ENCODE data around the gene RXRG.
A peak's percentile ranks its signal among the peaks of the same experiment; 100 is the strongest.

RXRG gene

DNA sequence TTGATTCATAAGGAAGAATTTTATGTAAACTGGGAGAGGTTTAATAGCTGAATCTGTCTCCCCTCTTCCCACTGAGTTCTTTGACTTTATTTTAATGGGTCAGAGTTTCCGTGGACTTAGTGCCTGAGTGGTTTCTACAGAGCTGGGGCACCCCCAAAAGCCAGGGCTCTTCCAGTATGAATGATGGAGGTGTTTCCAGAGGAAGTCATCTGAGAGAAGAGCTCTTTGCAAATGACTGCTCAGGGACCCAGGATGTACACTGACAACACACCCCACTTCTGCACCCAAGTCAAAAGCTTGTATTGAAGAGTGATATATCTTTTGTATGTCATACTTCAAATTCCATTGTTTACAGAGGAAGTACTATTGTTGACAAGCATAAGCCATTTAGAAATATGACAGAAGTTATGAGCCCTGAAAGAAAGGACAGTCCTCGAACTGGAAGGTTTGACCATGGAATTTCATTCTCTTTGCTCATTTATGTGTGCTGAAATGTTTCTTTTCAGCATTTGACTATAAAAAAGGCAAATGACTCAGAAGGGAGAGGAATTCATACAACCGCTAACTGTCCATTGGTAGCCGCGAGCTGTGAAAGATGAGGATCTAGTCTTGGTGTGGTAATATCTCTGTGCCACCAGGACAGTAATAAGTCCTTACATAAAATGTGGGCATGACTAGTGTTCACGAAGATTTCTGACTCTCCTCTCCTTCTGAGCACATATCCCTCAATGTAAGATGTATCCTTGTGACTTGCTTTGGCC, 63.0 kb downstream of the RXRG start:
- Histone ChIP-seq H3K4me1 (ENCODE audit: control insufficient read depth, insufficient read depth, low read length) (no peaks in the 10 kb centered on the region), H3K4me3 (ENCODE audit: low read length) (no peak overlapping the region), H3K9ac (ENCODE audit: low read length) (no peak overlapping the region), H3K9me3 (ENCODE audit: control insufficient read depth, low read length) (no peaks in the 10 kb centered on the region), H3K36me3 (ENCODE audit: control insufficient read depth, insufficient read depth, low read length) (no peaks in the 10 kb centered on the region), H3K27me3 (ENCODE audit: control insufficient read depth, insufficient read depth, low read length) (no peaks in the 10 kb centered on the region)

- H3K4me3 ChIP-seq (ENCODE audit: low read length) = no peak overlapping the region
- peaks cover 13% of the 10 kb centered on the region for H3K4me1 ChIP-seq (ENCODE audit: control insufficient read depth, insufficient read depth, low read length)
- no peaks in the 10 kb centered on the region for H3K9me3 ChIP-seq (ENCODE audit: control insufficient read depth, low read length)
- no peak overlapping the region for H3K9ac ChIP-seq (ENCODE audit: low read length)
- no peaks in the 10 kb centered on the region for H3K36me3 ChIP-seq (ENCODE audit: control insufficient read depth, insufficient read depth, low read length)
- H3K27me3 ChIP-seq (ENCODE audit: control insufficient read depth, insufficient read depth, low read length) = peaks cover 7% of the 10 kb centered on the region
These were observed 68.1 kb downstream of the RXRG start for GRCh38 chr1:165376811-165377311.

- Histone ChIP-seq H3K4me3 (ENCODE audit: low read length) (no peak overlapping the region), H3K4me1 (ENCODE audit: control insufficient read depth, insufficient read depth, low read length) (peaks cover 13% of the 10 kb centered on the region), H3K36me3 (ENCODE audit: control insufficient read depth, insufficient read depth, low read length) (no peaks in the 10 kb centered on the region), H3K27me3 (ENCODE audit: control insufficient read depth, insufficient read depth, low read length) (peaks cover 7% of the 10 kb centered on the region), H3K9ac (ENCODE audit: low read length) (peak overlapping the region; percentile 60), H3K9me3 (ENCODE audit: control insufficient read depth, low read length) (no peaks in the 10 kb centered on the region)
These were observed 68.7 kb downstream of the RXRG start for GRCh38 chr1:165376041-165376810.

GRCh38 chr1:165375623-165376022, 69.3 kb downstream of the RXRG start:
- H3K4me1 ChIP-seq (ENCODE audit: control insufficient read depth, insufficient read depth, low read length) = peaks cover 13% of the 10 kb centered on the region
- no peaks in the 10 kb centered on the region for H3K36me3 ChIP-seq (ENCODE audit: control insufficient read depth, insufficient read depth, low read length)
- H3K27me3 ChIP-seq (ENCODE audit: control insufficient read depth, insufficient read depth, low read length) = peaks cover 7% of the 10 kb centered on the region
- peak overlapping the region; percentile 60 for H3K9ac ChIP-seq (ENCODE audit: low read length)
- no peaks in the 10 kb centered on the region for H3K9me3 ChIP-seq (ENCODE audit: control insufficient read depth, low read length)
- H3K4me3 ChIP-seq (ENCODE audit: low read length) = no peak overlapping the region

DNA sequence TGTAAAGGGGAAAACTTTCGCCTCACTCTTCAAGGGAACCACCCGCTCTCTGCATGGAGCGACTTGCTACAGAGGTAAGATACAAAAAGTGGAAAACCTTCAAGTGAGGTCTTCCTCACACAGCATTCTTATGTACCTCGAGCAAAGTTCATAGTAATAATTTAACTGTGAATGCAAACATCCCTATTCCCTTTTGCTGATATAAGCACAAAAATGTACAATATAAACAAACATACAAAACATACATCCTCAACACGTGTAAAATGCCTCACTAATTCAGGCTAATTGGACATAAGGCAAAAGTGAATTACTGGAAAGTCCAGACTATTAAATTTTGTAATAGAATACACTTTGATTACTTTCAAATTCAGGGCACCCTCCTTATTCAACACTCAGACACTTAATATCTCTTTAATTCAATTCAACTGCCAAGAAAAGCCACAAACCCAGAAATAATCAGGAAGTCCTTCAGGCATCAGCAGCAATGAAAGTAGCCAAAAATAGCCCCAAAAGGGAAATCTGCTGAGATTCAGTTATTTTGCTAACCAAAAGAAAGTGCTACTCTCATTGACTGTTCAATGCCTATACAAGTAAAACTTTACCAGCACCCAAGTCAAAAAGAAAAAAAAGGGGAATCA, 73.2 kb downstream of the RXRG start:
- Histone ChIP-seq H3K9me3 (ENCODE audit: control insufficient read depth, low read length) (no peaks in the 10 kb centered on the region), H3K36me3 (ENCODE audit: control insufficient read depth, insufficient read depth, low read length) (no peaks in the 10 kb centered on the region), H3K4me3 (ENCODE audit: low read length) (no peak overlapping the region), H3K27me3 (ENCODE audit: control insufficient read depth, insufficient read depth, low read length) (peaks cover 17% of the 10 kb centered on the region), H3K4me1 (ENCODE audit: control insufficient read depth, insufficient read depth, low read length) (peaks cover 13% of the 10 kb centered on the region), H3K9ac (ENCODE audit: low read length) (no peak overlapping the region)

GRCh38 chr1:165369255-165369848, 75.6 kb downstream of the RXRG start:
- Histone ChIP-seq H3K4me1 (ENCODE audit: control insufficient read depth, insufficient read depth, low read length) (no peaks in the 10 kb centered on the region), H3K9me3 (ENCODE audit: control insufficient read depth, low read length) (no peaks in the 10 kb centered on the region), H3K4me3 (ENCODE audit: low read length) (no peak overlapping the region), H3K9ac (ENCODE audit: low read length) (no peak overlapping the region), H3K36me3 (ENCODE audit: control insufficient read depth, insufficient read depth, low read length) (no peaks in the 10 kb centered on the region), H3K27me3 (ENCODE audit: control insufficient read depth, insufficient read depth, low read length) (peaks cover 20% of the 10 kb centered on the region)

DNA sequence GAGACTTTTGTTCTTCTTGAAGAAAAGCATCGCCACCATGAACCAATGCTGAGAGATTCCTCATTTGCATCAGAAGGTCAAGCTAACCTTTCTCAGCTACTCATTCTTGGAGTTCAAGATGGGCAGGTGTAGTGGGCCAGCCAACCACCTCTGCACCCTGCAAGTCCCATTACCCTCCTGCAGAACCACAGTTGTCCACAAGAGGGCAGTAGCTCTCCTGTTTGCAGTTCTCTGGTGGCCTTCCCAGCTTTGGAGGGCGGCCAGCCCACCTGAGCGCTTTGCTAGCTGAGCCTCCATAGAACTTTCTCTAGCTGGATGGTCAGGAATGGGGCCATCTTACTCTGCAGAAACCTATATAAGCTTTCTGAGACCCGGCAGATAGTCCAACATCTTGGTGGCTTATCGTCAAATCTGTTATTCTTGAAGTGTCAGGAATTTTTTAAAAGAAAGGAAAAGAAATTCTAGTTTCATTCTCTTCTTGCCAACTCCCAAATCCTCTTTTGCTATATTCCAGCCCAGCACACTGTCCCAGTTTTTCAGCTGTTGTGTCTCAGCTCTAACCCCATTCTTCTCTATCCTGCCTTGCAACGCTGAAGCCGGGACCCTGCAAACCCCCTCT, 77.4 kb downstream of the RXRG start:
- no peaks in the 10 kb centered on the region for H3K9me3 ChIP-seq (ENCODE audit: control insufficient read depth, low read length)
- no peak overlapping the region for H3K4me3 ChIP-seq (ENCODE audit: low read length)
- H3K27me3 ChIP-seq (ENCODE audit: control insufficient read depth, insufficient read depth, low read length) = peaks cover 20% of the 10 kb centered on the region
- H3K4me1 ChIP-seq (ENCODE audit: control insufficient read depth, insufficient read depth, low read length) = no peaks in the 10 kb centered on the region
- H3K9ac ChIP-seq (ENCODE audit: low read length) = no peak overlapping the region
- H3K36me3 ChIP-seq (ENCODE audit: control insufficient read depth, insufficient read depth, low read length) = no peaks in the 10 kb centered on the region

DNA sequence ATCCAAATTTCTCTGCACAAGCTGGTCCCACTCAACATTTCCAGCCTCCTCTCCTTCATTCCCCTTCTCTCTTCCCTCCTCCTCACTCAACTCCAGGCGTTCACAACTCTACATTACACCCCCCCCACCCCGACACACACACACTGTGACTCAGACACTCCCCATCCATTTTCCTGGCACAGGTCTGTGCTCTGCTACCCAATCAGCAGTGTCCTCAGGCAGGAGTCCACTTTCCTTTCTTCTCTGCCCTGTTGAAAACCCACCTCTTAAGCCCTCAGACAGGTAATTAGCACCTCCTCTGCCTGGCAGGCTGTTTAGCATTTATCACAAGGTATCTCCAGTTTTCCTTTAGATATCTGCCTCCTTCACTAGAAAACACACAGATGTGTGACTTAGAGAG, 79.6 kb downstream of the RXRG start:
- Histone ChIP-seq H3K9ac (ENCODE audit: low read length) (no peak overlapping the region), H3K4me3 (ENCODE audit: low read length) (no peak overlapping the region), H3K4me1 (ENCODE audit: control insufficient read depth, insufficient read depth, low read length) (no peaks in the 10 kb centered on the region), H3K27me3 (ENCODE audit: control insufficient read depth, insufficient read depth, low read length) (peaks cover 28% of the 10 kb centered on the region), H3K9me3 (ENCODE audit: control insufficient read depth, low read length) (no peaks in the 10 kb centered on the region), H3K36me3 (ENCODE audit: control insufficient read depth, insufficient read depth, low read length) (no peaks in the 10 kb centered on the region)

DNA sequence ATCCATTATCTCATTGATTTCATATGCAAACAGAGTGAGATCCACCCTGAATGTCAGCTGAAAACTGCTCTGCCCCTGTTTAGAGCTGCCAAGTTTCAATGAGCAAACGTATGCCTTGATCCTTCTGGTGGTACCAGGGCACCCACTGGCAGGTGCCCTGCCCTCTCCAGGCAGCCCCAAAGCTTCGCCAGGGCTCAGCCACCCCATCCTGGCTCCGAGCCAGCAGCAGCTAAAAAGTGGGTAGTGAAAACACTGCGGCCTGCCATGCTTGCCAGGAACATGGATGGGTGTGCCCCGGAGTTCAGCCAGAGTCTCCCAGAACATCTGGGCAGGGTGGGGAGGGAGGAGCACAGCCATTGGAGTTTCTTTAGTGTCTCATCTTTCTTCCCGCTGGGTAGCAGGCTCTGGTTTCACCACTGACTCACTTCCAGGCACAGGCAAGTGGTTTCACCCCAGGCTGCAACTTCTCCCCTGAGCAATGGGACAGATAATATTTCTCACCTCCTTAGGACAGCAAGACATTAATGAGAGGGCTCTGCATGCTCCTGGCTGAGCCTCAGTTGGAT, 80.3 kb downstream of the RXRG start:
- H3K27me3 ChIP-seq (ENCODE audit: control insufficient read depth, insufficient read depth, low read length) = peaks cover 30% of the 10 kb centered on the region

GRCh38 chr1:165356876-165357275, 88.0 kb downstream of the RXRG start:
- Histone ChIP-seq H3K4me3 (ENCODE audit: low read length) (no peak overlapping the region), H3K9me3 (ENCODE audit: control insufficient read depth, low read length) (no peaks in the 10 kb centered on the region), H3K4me1 (ENCODE audit: control insufficient read depth, insufficient read depth, low read length) (peaks cover 16% of the 10 kb centered on the region), H3K9ac (ENCODE audit: low read length) (no peak overlapping the region), H3K36me3 (ENCODE audit: control insufficient read depth, insufficient read depth, low read length) (no peaks in the 10 kb centered on the region), H3K27me3 (ENCODE audit: control insufficient read depth, insufficient read depth, low read length) (peaks cover 80% of the 10 kb centered on the region)

More for the DNA sequence above, 80.3 kb downstream of the RXRG start:
- H3K4me1 ChIP-seq (ENCODE audit: control insufficient read depth, insufficient read depth, low read length) = no peaks in the 10 kb centered on the region
- H3K9me3 ChIP-seq (ENCODE audit: control insufficient read depth, low read length) = no peaks in the 10 kb centered on the region
- no peak overlapping the region for H3K4me3 ChIP-seq (ENCODE audit: low read length)
- no peaks in the 10 kb centered on the region for H3K36me3 ChIP-seq (ENCODE audit: control insufficient read depth, insufficient read depth, low read length)
- H3K9ac ChIP-seq (ENCODE audit: low read length) = no peak overlapping the region
